Occipital lobe (tissue), 2 donors: ENCODE results near the gene SCAPER. TPM values are rescaled to one million over a fixed set of nuclear protein-coding genes. Genes with fewer than 3 reads are reported as not detected.
"Not testable (repeated sequence)": the region's sequence is repeated elsewhere in the genome, so short reads cannot be mapped to it uniquely, and the experiment has no call there.

Source experiments
- DNase-seq: peaks from one replicate; lab custom pipeline; 2025; lab: John Stamatoyannopoulos, UW
- total RNA-seq: library from RNA; depleted of rRNA; stranded (reverse); fragments of >200 nt; gene quantifications from one replicate; pipeline ENCODE4 v1.2.3, GENCODE V29; 2014

SCAPER gene
- total RNA-seq, 1 donor from 2014 or later, result 80.0 TPM

- DNase-seq, result peak; percentile 18
Observed at GRCh38 chr15:76905855-76906254, 715 bp upstream of the SCAPER start.

- DNase-seq, result peak; percentile 25
Observed at GRCh38 chr15:76904461-76905012, 603 bp downstream of the SCAPER start.

DNA sequence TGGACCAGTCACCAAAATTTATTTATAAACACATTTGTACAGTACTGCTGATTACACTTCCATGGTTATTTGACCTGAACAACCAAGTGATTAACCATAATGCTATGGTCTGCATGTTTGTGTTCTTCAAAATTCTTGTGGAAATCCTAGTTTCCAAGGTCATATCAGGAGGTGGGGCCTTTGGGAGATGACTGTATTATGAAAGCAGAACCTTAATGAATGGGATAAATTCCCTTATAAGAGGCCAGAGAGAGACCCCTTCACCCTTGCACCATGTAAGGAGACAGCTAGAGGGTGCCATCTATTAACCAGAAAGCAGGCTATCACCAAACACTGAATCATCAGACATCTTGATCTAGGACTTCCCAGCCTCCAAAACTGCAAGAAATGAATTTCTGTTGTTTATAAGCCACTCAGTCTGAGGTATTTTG, 1.9 kb downstream of the SCAPER start:
- DNase-seq, result no peak

GRCh38 chr15:76901965-76902364, 3.2 kb downstream of the SCAPER start:
- no peak for DNase-seq

GRCh38 chr15:76899931-76900310, 5.2 kb downstream of the SCAPER start:
- DNase-seq, result not testable (repeated sequence)

GRCh38 chr15:76899176-76899930, 5.8 kb downstream of the SCAPER start:
- not testable (repeated sequence) for DNase-seq

DNA sequence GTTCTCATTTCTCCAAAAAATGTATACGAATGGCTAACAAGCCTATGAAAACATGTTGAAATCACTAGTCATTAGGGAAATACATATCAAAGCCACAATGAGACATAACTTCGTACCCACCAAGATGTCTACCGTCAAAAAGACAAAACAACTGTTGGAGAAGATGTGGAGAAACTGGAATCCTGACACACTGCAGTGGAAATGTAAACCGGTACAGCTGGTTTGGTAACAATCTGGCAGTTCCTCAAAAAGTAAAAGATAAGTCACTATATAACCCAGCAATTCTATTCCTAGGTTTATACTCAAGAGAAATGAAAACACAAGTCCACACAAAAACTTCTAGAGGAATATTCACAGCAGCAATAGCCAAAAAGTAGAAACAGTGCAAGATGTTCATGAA, 7.0 kb downstream of the SCAPER start:
- DNase-seq, result no peak

DNA sequence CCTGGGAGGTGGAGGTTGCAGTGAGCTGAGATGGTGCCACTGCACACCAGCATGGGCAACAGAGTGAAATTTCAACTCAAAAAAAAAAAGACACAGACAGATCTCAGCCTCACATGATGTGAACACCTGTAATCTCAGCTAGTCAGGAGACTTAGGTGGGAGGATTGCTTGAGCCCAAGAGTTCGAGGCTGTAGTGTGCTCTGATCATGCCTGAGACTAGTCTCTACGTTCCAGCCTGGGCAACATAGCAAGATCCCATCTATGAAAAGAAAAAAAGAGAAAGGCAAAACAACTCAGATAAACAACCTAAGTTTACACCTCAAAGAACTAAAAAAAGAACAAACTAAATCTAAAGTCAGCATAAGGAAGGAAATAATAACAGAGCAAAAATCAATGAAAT, 11.0 kb downstream of the SCAPER start:
- DNase-seq, result no peak

- not testable (repeated sequence) for DNase-seq
Observed at GRCh38 chr15:76892836-76893235, 12.3 kb downstream of the SCAPER start.

- not testable (repeated sequence) for DNase-seq
Observed at GRCh38 chr15:76887280-76888141, 17.6 kb downstream of the SCAPER start.

- no peak for DNase-seq
Observed at GRCh38 chr15:76885212-76885611, 19.9 kb downstream of the SCAPER start.

DNA sequence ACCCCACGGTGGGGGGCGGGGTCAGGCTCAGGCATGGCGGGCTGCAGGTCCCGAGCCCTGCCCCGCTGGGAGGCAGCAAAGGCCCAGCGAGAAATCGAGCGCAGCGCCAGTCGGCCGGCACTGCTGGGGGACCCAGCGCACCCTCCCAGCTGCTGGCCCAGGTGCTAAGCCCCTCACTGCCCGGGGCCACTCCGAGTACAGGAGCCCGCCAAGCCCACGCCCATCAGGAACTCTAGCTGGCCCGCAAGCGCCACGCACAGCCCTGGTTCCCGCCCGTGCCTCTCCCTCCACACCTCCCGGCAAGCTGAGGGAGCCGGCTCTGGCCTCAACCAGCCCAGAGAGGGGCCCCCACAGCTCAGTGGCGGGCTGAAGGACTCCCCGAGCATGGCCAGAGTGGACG, 29.2 kb downstream of the SCAPER start:
- no peak for DNase-seq

DNA sequence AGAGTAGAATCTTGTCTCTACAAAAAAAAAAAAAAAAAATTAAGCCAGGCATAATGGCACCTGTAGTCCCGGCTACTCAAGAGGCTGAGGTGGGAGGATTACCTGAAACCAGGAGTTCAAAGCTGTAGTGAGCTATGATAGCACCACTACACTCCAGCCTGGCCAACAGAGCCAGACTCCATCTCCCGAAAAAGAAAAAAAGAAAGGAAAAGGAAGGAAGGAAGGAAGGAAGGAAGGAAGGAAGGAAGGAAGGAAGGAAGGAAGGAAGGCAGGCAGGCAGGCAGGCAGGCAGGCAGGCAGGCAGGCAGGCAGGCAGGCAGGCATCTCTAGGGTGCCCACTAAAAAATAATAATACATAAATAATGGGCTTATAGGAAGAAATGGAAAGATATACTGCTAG, 32.1 kb downstream of the SCAPER start:
- not testable (repeated sequence) for DNase-seq

GRCh38 chr15:76871930-76872329, 33.2 kb downstream of the SCAPER start:
- no peak for DNase-seq

- DNase-seq, result no peak
Observed at GRCh38 chr15:76868740-76869139, 36.4 kb downstream of the SCAPER start.

DNA sequence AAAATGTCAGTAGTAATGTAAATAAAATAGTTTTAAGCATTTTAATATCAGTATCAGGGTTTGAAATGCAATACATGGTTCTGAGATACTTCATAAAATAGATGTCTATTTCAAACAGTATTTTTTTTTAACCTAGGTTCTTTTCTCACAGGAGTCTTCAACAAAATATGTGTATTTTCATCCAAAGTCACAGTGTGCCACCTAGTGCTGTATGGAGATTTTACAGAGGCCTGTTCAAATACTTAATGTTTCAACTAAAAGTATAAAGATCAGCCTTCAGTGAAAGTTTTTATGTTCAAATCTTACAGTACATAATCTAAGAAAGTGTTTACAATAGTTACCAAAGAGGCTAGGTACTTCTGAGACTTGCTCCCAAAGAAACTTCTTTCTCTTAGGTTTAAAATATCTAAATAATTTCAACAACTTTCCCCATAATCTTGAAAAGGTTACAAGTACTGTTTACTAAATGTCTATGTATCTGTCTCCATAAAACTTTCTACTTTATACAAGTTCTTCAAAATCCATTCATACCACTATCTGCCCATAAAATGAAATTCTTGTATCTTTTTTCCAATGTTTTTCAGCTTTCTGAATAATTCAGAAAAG, 38.3 kb downstream of the SCAPER start:
- peak; percentile 1 for DNase-seq

- no peak for DNase-seq
Observed at GRCh38 chr15:76866008-76866407, 39.1 kb downstream of the SCAPER start.

DNA sequence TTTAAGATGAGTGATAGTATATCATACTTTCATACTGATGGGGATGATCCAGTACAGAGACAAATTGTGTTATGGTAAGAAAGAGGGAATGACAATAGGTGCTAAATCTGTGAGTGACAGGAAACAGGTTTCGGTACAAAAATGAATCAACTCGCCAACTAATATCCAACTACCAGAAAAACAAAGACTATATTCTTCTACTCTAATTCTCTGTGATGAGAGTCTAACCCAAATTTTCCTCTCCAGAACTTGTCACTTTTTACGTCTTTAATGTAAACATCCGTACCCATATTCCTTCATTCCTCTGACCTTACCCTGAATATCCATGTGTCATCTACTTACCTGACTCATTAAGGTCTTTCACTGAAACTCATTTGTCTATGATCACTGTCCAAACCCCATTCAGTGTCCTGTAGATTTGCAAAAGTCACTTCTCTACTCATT, 39.6 kb downstream of the SCAPER start:
- no peak for DNase-seq

GRCh38 chr15:76864586-76864985, 40.6 kb downstream of the SCAPER start:
- DNase-seq, result no peak

DNA sequence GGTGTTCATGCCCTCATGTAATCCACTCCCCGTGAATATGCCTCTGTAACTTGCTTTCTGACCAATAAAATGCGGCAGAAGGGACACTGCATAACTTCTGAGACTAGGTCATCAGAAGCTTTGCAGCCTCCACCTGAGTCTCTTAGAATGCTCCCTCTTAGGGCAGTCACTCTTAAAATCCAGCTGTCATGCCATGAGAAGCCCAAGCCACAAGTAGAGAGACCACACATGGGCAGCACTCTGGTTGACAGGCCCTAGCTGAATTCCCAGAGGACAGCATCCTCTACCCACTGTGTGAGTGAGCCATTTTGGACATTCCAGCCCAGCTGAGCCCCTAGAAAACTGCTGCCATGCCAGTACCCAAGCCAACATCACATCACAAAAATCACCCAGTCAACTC, 41.4 kb downstream of the SCAPER start:
- no peak for DNase-seq

DNA sequence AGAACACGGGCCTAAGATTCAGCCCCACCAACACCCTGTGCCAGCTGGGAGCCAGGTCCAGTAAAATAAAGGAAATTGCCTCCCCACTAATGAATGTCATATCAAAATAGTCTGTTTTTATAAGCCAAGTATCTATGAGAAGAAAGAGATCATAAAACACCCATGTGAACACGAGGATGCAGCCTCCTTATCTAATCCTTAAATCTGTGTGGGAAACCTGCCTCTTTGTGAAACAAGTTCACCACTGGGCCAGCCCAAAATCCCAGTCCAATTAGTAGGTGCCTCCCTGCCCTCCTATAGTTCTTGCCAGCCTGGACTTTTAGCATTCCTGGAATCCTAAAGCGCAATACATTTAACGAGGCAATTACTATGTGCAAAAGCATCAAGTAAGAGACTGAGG, 42.0 kb downstream of the SCAPER start:
- DNase-seq, result no peak
